ENCODE data around the gene CCDC27. TPM values are rescaled to one million over a fixed set of nuclear protein-coding genes. Genes with fewer than 3 reads are reported as not detected.

Gene CCDC27
- total and polyA plus RNA-seq, 4 donors, result not detected

DNA sequence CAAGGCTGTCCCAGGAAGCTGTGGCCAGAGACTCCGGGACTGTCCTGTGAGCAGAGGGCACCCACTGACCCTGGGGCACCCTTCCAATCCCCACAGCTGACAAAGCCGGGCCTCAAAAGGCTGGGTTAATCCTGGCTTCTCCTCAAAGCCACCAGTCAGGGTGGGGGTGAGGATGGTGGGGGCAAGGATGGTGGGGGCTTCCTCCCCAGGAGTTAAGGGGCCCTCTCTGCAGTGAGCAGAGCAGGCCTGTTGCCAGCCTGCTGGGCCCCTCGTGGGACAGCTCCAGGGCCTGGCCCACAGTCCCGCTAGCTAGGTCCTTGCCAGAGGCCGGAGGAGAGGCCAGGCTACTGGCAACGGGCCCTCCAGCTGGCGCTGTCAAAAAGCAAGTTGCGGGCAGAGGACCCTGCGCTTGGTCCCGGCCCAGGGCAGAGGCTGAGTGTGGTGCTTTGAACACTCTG lies 37.9 kb upstream of the CCDC27 start:
- DNase-seq (ENCODE audit: low spot score), result no peak
- Histone ChIP-seq H3K9me3 (ENCODE audit: control insufficient read depth in 4 of 4, low read length in 3 of 4) (no peaks in the 10 kb centered on the region), H3K4me1 (ENCODE audit: control insufficient read depth in 4 of 4, insufficient read depth in 4 of 4, low read length in 3 of 4) (no peaks in the 10 kb centered on the region), H3K36me3 (ENCODE audit: control insufficient read depth in 4 of 4, insufficient read depth in 3 of 4, low read depth in 1 of 4, low read length in 3 of 4) (no peaks in the 10 kb centered on the region), H3K4me3 (ENCODE audit: low read depth in 1 of 3, low read length in 3 of 3) (no peak overlapping the region), H3K9ac (ENCODE audit: low read depth in 1 of 2, low read length in 2 of 2) (no peak overlapping the region), H3K27me3 (ENCODE audit: control insufficient read depth in 4 of 4, insufficient read depth in 4 of 4, low read length in 3 of 4) (no peaks in the 10 kb centered on the region), H3K27ac (ENCODE audit: low read depth in 1 of 2, low read length in 2 of 2) (no peak overlapping the region)
- WGBS, result 30% methylated on average over 10 of the region's 10 CpGs
- TF ChIP-seq EGR1 (IDR thresholded peaks at IDR 0.05; ENCODE audit: low read depth in 2 of 2), result no peak
- TF ChIP-seq RAD21 (IDR thresholded peaks at IDR 0.05), result no peak
- no peak for TF ChIP-seq HNF4A (conservative IDR thresholded peaks at IDR 0.05)
- no peak for TF ChIP-seq JUND (IDR thresholded peaks at IDR 0.05)
- TF ChIP-seq, protein P1, sequence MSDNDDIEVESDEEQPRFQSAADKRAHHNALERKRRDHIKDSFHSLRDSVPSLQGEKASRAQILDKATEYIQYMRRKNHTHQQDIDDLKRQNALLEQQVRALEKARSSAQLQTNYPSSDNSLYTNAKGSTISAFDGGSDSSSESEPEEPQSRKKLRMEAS (IDR thresholded peaks at IDR 0.05), result no peak
- TF ChIP-seq GABPA (IDR thresholded peaks at IDR 0.05 in 1 of 2, conservative IDR thresholded peaks at IDR 0.05 in 1 of 2), result no peak
- no peak for TF ChIP-seq YY1 (IDR thresholded peaks at IDR 0.05)
- no peak for TF ChIP-seq NR2F2 (IDR thresholded peaks at IDR 0.05)
- TF ChIP-seq, protein P2, sequence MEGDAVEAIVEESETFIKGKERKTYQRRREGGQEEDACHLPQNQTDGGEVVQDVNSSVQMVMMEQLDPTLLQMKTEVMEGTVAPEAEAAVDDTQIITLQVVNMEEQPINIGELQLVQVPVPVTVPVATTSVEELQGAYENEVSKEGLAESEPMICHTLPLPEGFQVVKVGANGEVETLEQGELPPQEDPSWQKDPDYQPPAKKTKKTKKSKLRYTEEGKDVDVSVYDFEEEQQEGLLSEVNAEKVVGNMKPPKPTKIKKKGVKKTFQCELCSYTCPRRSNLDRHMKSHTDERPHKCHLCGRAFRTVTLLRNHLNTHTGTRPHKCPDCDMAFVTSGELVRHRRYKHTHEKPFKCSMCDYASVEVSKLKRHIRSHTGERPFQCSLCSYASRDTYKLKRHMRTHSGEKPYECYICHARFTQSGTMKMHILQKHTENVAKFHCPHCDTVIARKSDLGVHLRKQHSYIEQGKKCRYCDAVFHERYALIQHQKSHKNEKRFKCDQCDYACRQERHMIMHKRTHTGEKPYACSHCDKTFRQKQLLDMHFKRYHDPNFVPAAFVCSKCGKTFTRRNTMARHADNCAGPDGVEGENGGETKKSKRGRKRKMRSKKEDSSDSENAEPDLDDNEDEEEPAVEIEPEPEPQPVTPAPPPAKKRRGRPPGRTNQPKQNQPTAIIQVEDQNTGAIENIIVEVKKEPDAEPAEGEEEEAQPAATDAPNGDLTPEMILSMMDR (IDR thresholded peaks at IDR 0.05; ENCODE audit: low read depth, low read length, missing input control), result no peak
- no peak for TF ChIP-seq RXRA (IDR thresholded peaks at IDR 0.05)
- TF ChIP-seq TAF1 (conservative IDR thresholded peaks at IDR 0.05), result no peak
- no peak for TF ChIP-seq SP1 (IDR thresholded peaks at IDR 0.05)
- TF ChIP-seq, protein P3, sequence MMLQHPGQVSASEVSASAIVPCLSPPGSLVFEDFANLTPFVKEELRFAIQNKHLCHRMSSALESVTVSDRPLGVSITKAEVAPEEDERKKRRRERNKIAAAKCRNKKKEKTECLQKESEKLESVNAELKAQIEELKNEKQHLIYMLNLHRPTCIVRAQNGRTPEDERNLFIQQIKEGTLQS (IDR thresholded peaks at IDR 0.05), result no peak
- TF ChIP-seq, protein P4, sequence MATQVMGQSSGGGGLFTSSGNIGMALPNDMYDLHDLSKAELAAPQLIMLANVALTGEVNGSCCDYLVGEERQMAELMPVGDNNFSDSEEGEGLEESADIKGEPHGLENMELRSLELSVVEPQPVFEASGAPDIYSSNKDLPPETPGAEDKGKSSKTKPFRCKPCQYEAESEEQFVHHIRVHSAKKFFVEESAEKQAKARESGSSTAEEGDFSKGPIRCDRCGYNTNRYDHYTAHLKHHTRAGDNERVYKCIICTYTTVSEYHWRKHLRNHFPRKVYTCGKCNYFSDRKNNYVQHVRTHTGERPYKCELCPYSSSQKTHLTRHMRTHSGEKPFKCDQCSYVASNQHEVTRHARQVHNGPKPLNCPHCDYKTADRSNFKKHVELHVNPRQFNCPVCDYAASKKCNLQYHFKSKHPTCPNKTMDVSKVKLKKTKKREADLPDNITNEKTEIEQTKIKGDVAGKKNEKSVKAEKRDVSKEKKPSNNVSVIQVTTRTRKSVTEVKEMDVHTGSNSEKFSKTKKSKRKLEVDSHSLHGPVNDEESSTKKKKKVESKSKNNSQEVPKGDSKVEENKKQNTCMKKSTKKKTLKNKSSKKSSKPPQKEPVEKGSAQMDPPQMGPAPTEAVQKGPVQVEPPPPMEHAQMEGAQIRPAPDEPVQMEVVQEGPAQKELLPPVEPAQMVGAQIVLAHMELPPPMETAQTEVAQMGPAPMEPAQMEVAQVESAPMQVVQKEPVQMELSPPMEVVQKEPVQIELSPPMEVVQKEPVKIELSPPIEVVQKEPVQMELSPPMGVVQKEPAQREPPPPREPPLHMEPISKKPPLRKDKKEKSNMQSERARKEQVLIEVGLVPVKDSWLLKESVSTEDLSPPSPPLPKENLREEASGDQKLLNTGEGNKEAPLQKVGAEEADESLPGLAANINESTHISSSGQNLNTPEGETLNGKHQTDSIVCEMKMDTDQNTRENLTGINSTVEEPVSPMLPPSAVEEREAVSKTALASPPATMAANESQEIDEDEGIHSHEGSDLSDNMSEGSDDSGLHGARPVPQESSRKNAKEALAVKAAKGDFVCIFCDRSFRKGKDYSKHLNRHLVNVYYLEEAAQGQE (IDR thresholded peaks at IDR 0.05), result no peak
- TF ChIP-seq FOXA1 (IDR thresholded peaks at IDR 0.05), result no peak
- no peak for TF ChIP-seq HNF4G (IDR thresholded peaks at IDR 0.05)
- TF ChIP-seq FOXA2 (IDR thresholded peaks at IDR 0.05), result no peak
- TF ChIP-seq, protein P5, sequence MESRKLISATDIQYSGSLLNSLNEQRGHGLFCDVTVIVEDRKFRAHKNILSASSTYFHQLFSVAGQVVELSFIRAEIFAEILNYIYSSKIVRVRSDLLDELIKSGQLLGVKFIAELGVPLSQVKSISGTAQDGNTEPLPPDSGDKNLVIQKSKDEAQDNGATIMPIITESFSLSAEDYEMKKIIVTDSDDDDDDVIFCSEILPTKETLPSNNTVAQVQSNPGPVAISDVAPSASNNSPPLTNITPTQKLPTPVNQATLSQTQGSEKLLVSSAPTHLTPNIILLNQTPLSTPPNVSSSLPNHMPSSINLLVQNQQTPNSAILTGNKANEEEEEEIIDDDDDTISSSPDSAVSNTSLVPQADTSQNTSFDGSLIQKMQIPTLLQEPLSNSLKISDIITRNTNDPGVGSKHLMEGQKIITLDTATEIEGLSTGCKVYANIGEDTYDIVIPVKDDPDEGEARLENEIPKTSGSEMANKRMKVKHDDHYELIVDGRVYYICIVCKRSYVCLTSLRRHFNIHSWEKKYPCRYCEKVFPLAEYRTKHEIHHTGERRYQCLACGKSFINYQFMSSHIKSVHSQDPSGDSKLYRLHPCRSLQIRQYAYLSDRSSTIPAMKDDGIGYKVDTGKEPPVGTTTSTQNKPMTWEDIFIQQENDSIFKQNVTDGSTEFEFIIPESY (IDR thresholded peaks at IDR 0.05), result no peak

Data from liver (tissue), 9 donors.